HG03442 (cell line): ENCODE data around the gene RASD2.

Experiments
- ATAC-seq: cut with Tn5 transposase; IDR thresholded peaks from one replicate; pipeline ENCODE4 v1.9.1; 2021; ENCODE audit warnings: mild to moderate bottlenecking, moderate library complexity; ENCODE audit not compliant: unreplicated experiment

Gene RASD2

GRCh38 chr22:35539487-35539886 is 1.1 kb upstream of the RASD2 start:
- no peak for ATAC-seq

- no peak for ATAC-seq
These were observed 579 bp upstream of the RASD2 start for GRCh38 chr22:35539910-35540594.

GRCh38 chr22:35541254-35541748 is 670 bp downstream of the RASD2 start:
- no peak for ATAC-seq

GRCh38 chr22:35542157-35542938 is 1.7 kb downstream of the RASD2 start:
- ATAC-seq, result no peak

GRCh38 chr22:35542939-35543516 is 2.4 kb downstream of the RASD2 start:
- no peak for ATAC-seq

- ATAC-seq, result no peak
These were observed 3.1 kb downstream of the RASD2 start for GRCh38 chr22:35543702-35544101.

- no peak for ATAC-seq
These were observed 3.6 kb downstream of the RASD2 start for GRCh38 chr22:35544189-35544588.

GRCh38 chr22:35544827-35545226 is 4.2 kb downstream of the RASD2 start:
- ATAC-seq, result no peak

GRCh38 chr22:35546886-35547285 is 6.3 kb downstream of the RASD2 start:
- no peak for ATAC-seq

GRCh38 chr22:35547987-35548721 is 7.5 kb downstream of the RASD2 start:
- no peak for ATAC-seq

- ATAC-seq, result no peak
These were observed 8.1 kb downstream of the RASD2 start for GRCh38 chr22:35548722-35549112.

- ATAC-seq, result no peak
These were observed 8.7 kb downstream of the RASD2 start for GRCh38 chr22:35549328-35549727.

- no peak for ATAC-seq
These were observed 11.0 kb downstream of the RASD2 start for GRCh38 chr22:35551549-35552177.

GRCh38 chr22:35552196-35552842 is 11.7 kb downstream of the RASD2 start:
- ATAC-seq, result no peak

- no peak for ATAC-seq
These were observed 12.2 kb downstream of the RASD2 start for GRCh38 chr22:35552846-35553245.

GRCh38 chr22:35553341-35553740 is 12.7 kb downstream of the RASD2 start:
- ATAC-seq, result no peak

- no peak for ATAC-seq
These were observed 13.7 kb downstream of the RASD2 start for GRCh38 chr22:35554297-35554845.

GRCh38 chr22:35555483-35555890 is 14.9 kb downstream of the RASD2 start:
- ATAC-seq, result no peak

- no peak for ATAC-seq
These were observed 15.4 kb downstream of the RASD2 start for GRCh38 chr22:35555946-35556547.

- ATAC-seq, result no peak
These were observed 16.0 kb downstream of the RASD2 start for GRCh38 chr22:35556666-35557065.
